ENCODE results near the gene TMEM51.
"Not testable (repeated sequence)": the region's sequence is repeated elsewhere in the genome, so short reads cannot be mapped to it uniquely, and the experiment has no call there.

The TMEM51 gene

DNA sequence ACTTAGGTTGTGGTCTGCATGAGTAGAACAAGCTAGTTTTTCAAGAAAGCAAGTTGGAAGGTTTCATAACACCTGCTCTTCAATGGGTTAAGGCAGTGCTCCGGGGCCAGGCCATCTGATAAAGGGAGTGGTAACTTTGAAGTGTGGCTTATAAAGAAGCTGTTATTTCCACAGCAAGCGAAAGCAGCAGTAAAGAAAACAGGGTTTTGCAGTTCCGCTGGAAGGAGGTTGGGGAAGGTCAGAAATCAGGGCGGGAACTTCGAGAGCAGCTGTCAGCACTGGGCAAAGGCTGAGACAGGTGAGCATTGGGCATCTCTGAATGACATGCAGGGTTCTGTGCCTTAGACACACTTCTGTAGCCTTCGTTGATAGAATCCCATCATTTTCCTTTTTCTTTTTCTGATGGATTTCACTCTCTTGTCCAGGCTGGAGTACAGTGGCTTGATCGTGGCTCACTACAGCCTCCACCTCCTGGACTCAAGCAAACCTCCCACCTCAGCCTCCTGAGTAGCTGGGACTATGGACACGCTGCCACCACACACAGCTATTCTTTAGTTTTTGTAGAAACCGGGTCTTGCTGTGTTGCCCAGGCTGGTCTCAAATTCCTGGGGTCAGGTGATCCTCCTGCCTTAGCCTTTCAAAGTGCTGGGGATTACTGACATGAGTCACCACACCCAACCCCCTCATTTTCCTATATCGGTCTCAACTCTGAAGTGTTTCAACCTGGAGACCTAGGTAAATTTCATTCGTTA is 20.5 kb downstream of the TMEM51 start:
- Histone ChIP-seq H3K27me3 (ENCODE audit: control insufficient read depth, low read length) (0 out of 2 replicates have a peak, but pooled peaks cover 2% of the 10 kb centered on the region), H3K4me1 (ENCODE audit: control insufficient read depth, low read length) (no peaks in the 10 kb centered on the region), H3K36me3 (ENCODE audit: control insufficient read depth, low read length) (no peaks in the 10 kb centered on the region), H3K9me2 (replicated peaks; ENCODE audit: control insufficient read depth, low read length) (no peaks in the 10 kb centered on the region), H3K4me3 (ENCODE audit: low read length) (no peak overlapping the region), H4K20me1 (ENCODE audit: control insufficient read depth, insufficient read depth, low read depth, low read length) (no peaks in the 10 kb centered on the region), H3K27ac (ENCODE audit: low read depth, low read length) (no peak overlapping the region), H3F3A (ENCODE audit: control insufficient read depth, insufficient read depth) (no peaks in the 10 kb centered on the region), H3K4me2 (ENCODE audit: low read length) (no peak overlapping the region), H3K79me2 (ENCODE audit: control insufficient read depth, low read length) (no peaks in the 10 kb centered on the region), H3K9me3 (ENCODE audit: control insufficient read depth, insufficient read depth, low read length) (no peaks in the 10 kb centered on the region)
- TF ChIP-seq CTCF (IDR thresholded peaks at IDR 0.05; ENCODE audit: low read depth, low read length, poor library complexity, severe bottlenecking) (no peak), EZH2phosphoT487 (IDR thresholded peaks at IDR 0.05; ENCODE audit: borderline replicate concordance, low read length) (no peak)

GRCh38 chr1:15174615-15174983 is 21.1 kb downstream of the TMEM51 start:
- H3K4me3 ChIP-seq (ENCODE audit: low read length) = no peak overlapping the region
- TF ChIP-seq CTCF (IDR thresholded peaks at IDR 0.05; ENCODE audit: low read depth, low read length, poor library complexity, severe bottlenecking) = no peak
- TF ChIP-seq EZH2phosphoT487 (IDR thresholded peaks at IDR 0.05; ENCODE audit: borderline replicate concordance, low read length) = no peak
- no peak overlapping the region for H3K27ac ChIP-seq (ENCODE audit: low read depth, low read length)
- no peak overlapping the region for H3K4me2 ChIP-seq (ENCODE audit: low read length)
- no peaks in the 10 kb centered on the region for H3F3A ChIP-seq (ENCODE audit: control insufficient read depth, insufficient read depth)
- no peaks in the 10 kb centered on the region for H4K20me1 ChIP-seq (ENCODE audit: control insufficient read depth, insufficient read depth, low read depth, low read length)
- no peaks in the 10 kb centered on the region for H3K36me3 ChIP-seq (ENCODE audit: control insufficient read depth, low read length)
- no peaks in the 10 kb centered on the region for H3K9me3 ChIP-seq (ENCODE audit: control insufficient read depth, insufficient read depth, low read length)
- H3K9me2 ChIP-seq (replicated peaks; ENCODE audit: control insufficient read depth, low read length) = no peaks in the 10 kb centered on the region
- 0 out of 2 replicates have a peak, but pooled peaks cover 2% of the 10 kb centered on the region for H3K27me3 ChIP-seq (ENCODE audit: control insufficient read depth, low read length)
- no peaks in the 10 kb centered on the region for H3K79me2 ChIP-seq (ENCODE audit: control insufficient read depth, low read length)
- H3K4me1 ChIP-seq (ENCODE audit: control insufficient read depth, low read length) = no peaks in the 10 kb centered on the region

- H3K9me3 ChIP-seq (ENCODE audit: control insufficient read depth, insufficient read depth, low read length); H3F3A ChIP-seq (ENCODE audit: control insufficient read depth, insufficient read depth); H3K79me2 ChIP-seq (ENCODE audit: control insufficient read depth, low read length); H3K4me2 ChIP-seq (ENCODE audit: low read length); H3K9me2 ChIP-seq (replicated peaks; ENCODE audit: control insufficient read depth, low read length); H3K36me3 ChIP-seq (ENCODE audit: control insufficient read depth, low read length); H4K20me1 ChIP-seq (ENCODE audit: control insufficient read depth, insufficient read depth, low read depth, low read length); H3K4me1 ChIP-seq (ENCODE audit: control insufficient read depth, low read length); H3K4me3 ChIP-seq (ENCODE audit: low read length); H3K27ac ChIP-seq (ENCODE audit: low read depth, low read length); H3K27me3 ChIP-seq (ENCODE audit: control insufficient read depth, low read length): not testable (repeated sequence)
Measured at GRCh38 chr1:15175324-15176094, 22.0 kb downstream of the TMEM51 start.

- H3K4me1 ChIP-seq (ENCODE audit: control insufficient read depth, low read length) = no peaks in the 10 kb centered on the region
- no peaks in the 10 kb centered on the region for H3K9me2 ChIP-seq (replicated peaks; ENCODE audit: control insufficient read depth, low read length)
- H3K4me2 ChIP-seq (ENCODE audit: low read length) = no peak overlapping the region
- H3K36me3 ChIP-seq (ENCODE audit: control insufficient read depth, low read length) = no peaks in the 10 kb centered on the region
- no peak overlapping the region for H3K27ac ChIP-seq (ENCODE audit: low read depth, low read length)
- H3F3A ChIP-seq (ENCODE audit: control insufficient read depth, insufficient read depth) = no peaks in the 10 kb centered on the region
- 0 out of 2 replicates have a peak, but pooled peaks cover 2% of the 10 kb centered on the region for H3K27me3 ChIP-seq (ENCODE audit: control insufficient read depth, low read length)
- TF ChIP-seq EZH2phosphoT487 (IDR thresholded peaks at IDR 0.05; ENCODE audit: borderline replicate concordance, low read length) (no peak), CTCF (IDR thresholded peaks at IDR 0.05; ENCODE audit: low read depth, low read length, poor library complexity, severe bottlenecking) (no peak)
- H4K20me1 ChIP-seq (ENCODE audit: control insufficient read depth, insufficient read depth, low read depth, low read length) = no peaks in the 10 kb centered on the region
- no peaks in the 10 kb centered on the region for H3K79me2 ChIP-seq (ENCODE audit: control insufficient read depth, low read length)
- H3K4me3 ChIP-seq (ENCODE audit: low read length) = no peak overlapping the region
- H3K9me3 ChIP-seq (ENCODE audit: control insufficient read depth, insufficient read depth, low read length) = no peaks in the 10 kb centered on the region
Measured at GRCh38 chr1:15176120-15176519, 22.6 kb downstream of the TMEM51 start.

Data from DOHH2 (cell line).